WTC11 (cell line): ENCODE results near the gene LTBP1.

ENCODE experiments used
- AFF4 ChIP-seq: sonication (generic); formaldehyde crosslinking; IDR thresholded peaks from 2 replicates; pipeline ENCODE4 v1.8.1; 2023; ENCODE audit warnings: mild to moderate bottlenecking, missing genetic modification reagents, borderline replicate concordance
- CTCF ChIP-seq: fragments of 200-600 bp; IDR thresholded peaks from 2 replicates; pipeline ENCODE4 v1.8.0; 2022; ENCODE audit warnings: antibody characterized with exemption

- no peak for TF ChIP-seq AFF4 (CRISPR knock-in tag)
- TF ChIP-seq CTCF = no peak
These were observed 35.7 kb upstream of the LTBP1 start for GRCh38 chr2:32910883-32911598.
